Mesenchymal stem cell (in vitro differentiated cells and primary cell): ENCODE results near the gene CEP97.

Experiments
- DNase-seq: peaks from one replicate; pipeline ENCODE4 v3.0.0-alpha.2; 2013
- H2AFZ ChIP-seq: one replicate; pipeline ENCODE4 v1.6.1; 2013; ENCODE audit warnings: low read depth, mild to moderate bottlenecking, control low read depth, inconsistent platforms, low read length, moderate library complexity
- H2AK5ac ChIP-seq: 2 replicates; pipeline ENCODE4 v1.6.1; 2013; ENCODE audit warnings: low read length, moderate library complexity, mild to moderate bottlenecking, inconsistent platforms; ENCODE audit not compliant: severe bottlenecking
- H2BK120ac ChIP-seq: one replicate; pipeline ENCODE4 v1.6.1; 2013; ENCODE audit warnings: low read depth, mild to moderate bottlenecking, inconsistent platforms, low read length, moderate library complexity
- H2BK12ac ChIP-seq, 2 experiments: one replicate each; pipeline ENCODE4 v1.6.1; 2013; ENCODE audit warnings: inconsistent platforms in 2 of 2, low read length in 2 of 2, mild to moderate bottlenecking in 2 of 2, moderate library complexity in 2 of 2, control low read depth in 1 of 2
- H2BK15ac ChIP-seq: one replicate; pipeline ENCODE4 v1.6.1; 2013; ENCODE audit warnings: mild to moderate bottlenecking, low read depth, inconsistent platforms; ENCODE audit not compliant: poor library complexity, severe bottlenecking
- H2BK5ac ChIP-seq: 2 replicates; pipeline ENCODE4 v1.6.1; 2013; ENCODE audit warnings: low read depth, mild to moderate bottlenecking, low read length, control low read depth, inconsistent platforms; ENCODE audit not compliant: poor library complexity, severe bottlenecking
- H3K14ac ChIP-seq, 2 experiments: one replicate each; pipeline ENCODE4 v1.6.1; 2013; ENCODE audit warnings: inconsistent platforms in 2 of 2, low read length in 2 of 2, control low read depth in 1 of 2, mild to moderate bottlenecking in 1 of 2, moderate library complexity in 1 of 2
- H3K18ac ChIP-seq, 2 experiments: one replicate each; pipeline ENCODE4 v1.6.1; 2013; ENCODE audit warnings: inconsistent platforms in 2 of 2, low read length in 2 of 2, control low read depth in 1 of 2, low read depth in 1 of 2, mild to moderate bottlenecking in 1 of 2
- H3K23ac ChIP-seq, 2 experiments: one replicate each; pipeline ENCODE4 v1.6.1; 2013; ENCODE audit warnings: inconsistent platforms in 2 of 2, low read length in 2 of 2, mild to moderate bottlenecking in 2 of 2, moderate library complexity in 2 of 2, control low read depth in 1 of 2
- H3K27ac ChIP-seq: 2 replicates; pipeline ENCODE4 v1.5.1; 2013; ENCODE audit warnings: mild to moderate bottlenecking, moderate library complexity, low read length, control low read depth, inconsistent platforms; ENCODE audit not compliant: poor library complexity, severe bottlenecking
- H3K27me3 ChIP-seq, 2 experiments: 2 replicates each; pipeline versions ENCODE4 v1.6.1 to v1.7.0; 2013; ENCODE audit warnings: low read length in 2 of 2, mild to moderate bottlenecking in 2 of 2, moderate library complexity in 2 of 2, control low read depth in 1 of 2, inconsistent platforms in 1 of 2; ENCODE audit not compliant: control insufficient read depth in 1 of 2, insufficient read depth in 1 of 2
- H3K36me3 ChIP-seq, 2 experiments: 2 replicates each; pipeline versions ENCODE4 v1.6.1 to v1.7.0; 2013; ENCODE audit warnings: low read length in 2 of 2, control low read depth in 1 of 2, inconsistent platforms in 1 of 2, low read depth in 1 of 2, mild to moderate bottlenecking in 1 of 2; ENCODE audit not compliant: insufficient read depth in 2 of 2, control insufficient read depth in 1 of 2
- H3K4ac ChIP-seq, 2 experiments: one replicate each; pipeline ENCODE4 v1.6.1; 2013; ENCODE audit warnings: inconsistent platforms in 2 of 2, low read length in 2 of 2, mild to moderate bottlenecking in 2 of 2, moderate library complexity in 2 of 2, control low read depth in 1 of 2, low read depth in 1 of 2
- H3K4me1 ChIP-seq: 2 replicates; pipeline ENCODE4 v1.6.1; 2013; ENCODE audit warnings: low read depth, low read length, control low read depth; ENCODE audit not compliant: control insufficient read depth, insufficient read depth
- H3K4me2 ChIP-seq: 2 replicates; pipeline ENCODE4 v1.6.1; 2013; ENCODE audit warnings: low read length, mild to moderate bottlenecking, inconsistent platforms; ENCODE audit not compliant: poor library complexity, severe bottlenecking
- H3K4me3 ChIP-seq, 2 experiments: 2 replicates each; pipeline versions ENCODE4 v1.5.1 to v1.7.0; 2013; ENCODE audit warnings: low read length in 2 of 2, mild to moderate bottlenecking in 2 of 2, control low read depth in 1 of 2, low read depth in 1 of 2; ENCODE audit not compliant: insufficient read depth in 1 of 2
- H3K79me1 ChIP-seq: replicated peaks from 2 replicates; pipeline ENCODE4 v1.6.1; 2013; ENCODE audit warnings: mild to moderate bottlenecking, control low read depth, low read length, inconsistent platforms; ENCODE audit not compliant: poor library complexity, severe bottlenecking
- H3K9ac ChIP-seq: 2 replicates; pipeline ENCODE4 v1.7.0; 2013; ENCODE audit warnings: mild to moderate bottlenecking, low read length, moderate library complexity
- H3K9me3 ChIP-seq: 2 replicates; pipeline ENCODE4 v1.7.0; 2013; ENCODE audit warnings: mild to moderate bottlenecking, low read length; ENCODE audit not compliant: control insufficient read depth
- H4K8ac ChIP-seq: one replicate; pipeline ENCODE4 v1.6.1; 2013; ENCODE audit warnings: inconsistent platforms, mild to moderate bottlenecking, low read length, moderate library complexity
- H4K91ac ChIP-seq: one replicate; pipeline ENCODE4 v1.6.1; 2013; ENCODE audit warnings: mild to moderate bottlenecking, low read length, inconsistent platforms
- WGBS: methylation state at CpG from one replicate; pipeline ENCODE4 v1.1.7; 2013; ENCODE audit warnings: mixed read lengths; 5-methylcytosine and 5-hydroxymethylcytosine counted together

The CEP97 gene

DNA sequence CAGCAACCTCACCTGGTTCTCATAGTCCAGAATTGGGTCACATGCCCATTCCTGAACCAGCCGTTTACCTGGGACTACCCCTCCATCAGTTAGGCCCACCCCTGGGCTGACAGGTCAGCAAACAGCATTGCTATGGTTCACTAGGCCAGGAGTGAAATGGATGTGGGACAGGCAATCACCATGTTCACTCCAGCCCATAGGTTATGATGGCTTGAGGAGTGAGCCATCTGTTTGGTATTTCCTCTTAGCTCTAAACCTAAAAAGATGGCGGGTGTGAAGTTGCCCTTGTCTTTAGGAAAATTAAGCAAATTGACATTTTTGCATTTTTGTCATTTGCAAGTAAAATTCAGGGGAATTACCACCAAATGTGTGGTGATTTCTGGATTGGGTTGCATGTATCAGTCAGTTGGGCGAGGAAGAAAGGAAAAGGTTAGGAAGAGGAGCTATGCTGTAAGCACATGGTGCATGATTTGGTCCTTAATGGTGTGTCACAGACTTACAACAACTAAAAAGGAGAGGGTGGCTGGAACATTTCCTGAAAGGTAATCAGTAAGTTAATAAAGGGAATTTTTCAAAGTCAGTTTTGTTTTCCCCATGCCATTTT is 71.8 kb downstream of the CEP97 start:
- no peak overlapping the region for H2BK15ac ChIP-seq

DNA sequence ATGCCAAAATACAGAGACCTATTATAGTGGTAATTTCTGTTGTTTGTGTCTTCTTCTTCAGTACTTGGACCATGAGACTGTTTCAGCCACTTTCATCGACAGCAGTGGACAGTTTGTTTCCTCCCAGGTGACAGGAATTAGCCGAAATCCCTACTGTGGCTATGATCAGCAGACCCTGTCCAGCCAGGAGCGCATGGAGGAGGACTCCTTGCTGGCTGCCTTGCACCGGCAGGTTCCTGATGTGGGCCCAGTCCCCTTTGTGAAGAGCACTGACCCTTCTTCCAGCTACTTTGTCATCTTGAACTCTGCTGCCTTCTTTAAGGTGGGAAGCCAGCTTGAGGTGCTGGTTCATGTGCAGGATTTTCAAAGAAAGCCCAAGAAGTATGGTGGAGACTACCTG is 76.8 kb downstream of the CEP97 start:
- Histone ChIP-seq H3K4me2 (no peak overlapping the region), H3K36me3 (peaks cover 25 to 41% of the 10 kb centered on the region in 2 experiments), H2BK12ac (no peak overlapping the region), H2BK120ac (no peak overlapping the region), H2BK15ac (no peak overlapping the region), H3K4me1 (peaks cover 1% of the 10 kb centered on the region), H4K8ac (no peak overlapping the region), H3K9ac (no peak overlapping the region), H3K9me3 (no peaks in the 10 kb centered on the region), H3K79me1 (peaks cover 20% of the 10 kb centered on the region), H4K91ac (no peak overlapping the region), H2AFZ (no peak overlapping the region), H3K27ac (no peak overlapping the region), H3K23ac (no peak overlapping the region), H3K4ac (no peak overlapping the region), H2AK5ac (no peak overlapping the region), H3K14ac (no peak overlapping the region), H2BK5ac (no peak overlapping the region), H3K18ac (no peak overlapping the region), H3K27me3 (no peaks in the 10 kb centered on the region), H3K4me3 (no peak overlapping the region)
- no peak for DNase-seq
- WGBS = 84% methylated on average over 4 of the region's 4 CpGs

More for the DNA sequence above, 71.8 kb downstream of the CEP97 start:
- Histone ChIP-seq H2AFZ (no peak overlapping the region), H2BK5ac (no peak overlapping the region), H3K14ac (no peak overlapping the region), H3K4me1 (peaks cover 3% of the 10 kb centered on the region), H2AK5ac (no peak overlapping the region), H3K36me3 (peaks cover 18 to 63% of the 10 kb centered on the region in 2 experiments), H2BK12ac (no peak overlapping the region), H3K27me3 (no peaks in the 10 kb centered on the region), H3K9me3 (peaks cover 9% of the 10 kb centered on the region), H3K79me1 (peaks cover 16% of the 10 kb centered on the region), H3K23ac (no peak overlapping the region), H4K8ac (no peak overlapping the region), H4K91ac (no peak overlapping the region), H3K4me3 (no peak overlapping the region), H3K4me2 (no peak overlapping the region), H3K4ac (no peak overlapping the region), H2BK120ac (no peak overlapping the region), H3K18ac (peak overlapping the region in 1 of 2 experiments; percentile 50), H3K9ac (no peak overlapping the region), H3K27ac (no peak overlapping the region)
- 70% methylated on average over 3 of the region's 3 CpGs for WGBS
- DNase-seq = no peak

DNA sequence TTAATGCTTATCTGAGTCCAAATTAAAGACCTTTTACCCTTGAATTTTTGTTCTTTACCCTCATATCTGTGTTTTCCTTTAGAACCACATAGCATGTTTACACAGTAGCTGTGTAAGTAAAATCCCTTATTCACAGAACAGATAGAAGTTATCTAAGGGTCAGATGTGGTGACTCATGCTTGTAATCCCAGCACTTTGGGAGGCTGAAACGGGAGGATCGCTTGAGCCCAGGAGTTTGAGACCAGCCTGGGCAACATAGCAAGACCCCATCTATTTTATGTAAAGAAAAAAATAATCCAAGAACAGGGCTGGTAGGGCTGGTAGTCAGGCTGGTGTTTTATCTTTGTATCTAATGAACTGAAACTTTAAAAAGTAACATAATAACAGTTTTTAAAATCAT is 77.8 kb downstream of the CEP97 start:
- Histone ChIP-seq H2BK12ac (no peak overlapping the region), H3K27me3 (no peaks in the 10 kb centered on the region), H2BK15ac (no peak overlapping the region), H3K36me3 (peaks cover 25 to 31% of the 10 kb centered on the region in 2 experiments), H3K4me1 (peaks cover 1% of the 10 kb centered on the region), H2BK120ac (no peak overlapping the region), H3K4me2 (no peak overlapping the region), H4K91ac (no peak overlapping the region), H2AK5ac (no peak overlapping the region), H3K79me1 (peaks cover 21% of the 10 kb centered on the region), H4K8ac (no peak overlapping the region), H2BK5ac (no peak overlapping the region), H3K14ac (no peak overlapping the region), H3K9ac (no peak overlapping the region), H3K18ac (no peak overlapping the region), H3K23ac (no peak overlapping the region), H3K4ac (no peak overlapping the region), H3K27ac (no peak overlapping the region), H2AFZ (no peak overlapping the region), H3K4me3 (no peak overlapping the region), H3K9me3 (no peaks in the 10 kb centered on the region)
- no peak for DNase-seq
- WGBS = no CpG with 5 or more reads among the region's 2 CpGs

DNA sequence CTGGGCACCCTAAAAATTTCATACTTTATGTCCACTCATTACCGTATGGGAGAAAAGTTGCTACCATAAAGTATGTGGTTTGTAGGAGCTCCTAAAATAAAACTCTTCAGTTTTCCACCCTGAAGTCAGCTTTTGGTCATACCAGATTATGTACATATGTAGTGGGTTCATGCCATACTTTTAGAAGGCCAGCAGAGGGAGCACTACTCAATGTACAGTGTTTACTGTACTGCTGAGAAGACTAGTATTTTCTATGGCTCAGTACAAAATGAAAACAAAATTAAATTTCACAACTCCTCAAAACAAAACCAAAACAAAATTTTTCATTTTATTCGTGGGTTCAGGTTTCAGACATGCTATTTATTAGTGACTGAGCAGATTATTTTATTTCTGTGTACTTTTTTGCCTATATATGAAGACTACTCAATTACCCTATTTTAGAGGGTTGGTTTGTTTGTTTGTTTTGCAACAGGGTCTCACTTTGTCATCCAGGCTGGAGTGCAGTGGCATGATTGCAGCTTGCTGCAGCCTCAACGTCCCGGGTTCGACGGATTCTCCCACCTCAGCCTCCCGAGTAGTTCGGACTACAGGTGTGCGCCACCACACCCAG is 78.9 kb downstream of the CEP97 start:
- no peak overlapping the region for H2AFZ ChIP-seq
- no peak overlapping the region for H3K4ac ChIP-seq
- H2BK15ac ChIP-seq = no peak overlapping the region
- DNase-seq = peak; percentile 80
- H4K8ac ChIP-seq = no peak overlapping the region
- H3K4me1 ChIP-seq = peaks cover 1% of the 10 kb centered on the region
- H3K4me2 ChIP-seq = no peak overlapping the region
- no peaks in the 10 kb centered on the region for H3K27me3 ChIP-seq
- no peak overlapping the region for H3K9ac ChIP-seq
- no peak overlapping the region for H3K27ac ChIP-seq
- no peak overlapping the region for H3K18ac ChIP-seq
- H3K14ac ChIP-seq = no peak overlapping the region
- H2BK12ac ChIP-seq = no peak overlapping the region
- H3K79me1 ChIP-seq = peaks cover 22% of the 10 kb centered on the region
- no peak overlapping the region for H2BK5ac ChIP-seq
- H2AK5ac ChIP-seq = no peak overlapping the region
- no peak overlapping the region for H2BK120ac ChIP-seq
- H3K36me3 ChIP-seq = peaks cover 28 to 34% of the 10 kb centered on the region in 2 experiments
- H3K23ac ChIP-seq = no peak overlapping the region
- 97% methylated on average over 7 of the region's 9 CpGs for WGBS
- no peaks in the 10 kb centered on the region for H3K9me3 ChIP-seq
- no peak overlapping the region for H3K4me3 ChIP-seq
- no peak overlapping the region for H4K91ac ChIP-seq
